SK-N-DZ (cell line): Measurements from ENCODE around the gene RIPOR1.
"Not testable (repeated sequence)": the region's sequence is repeated elsewhere in the genome, so short reads cannot be mapped to it uniquely, and the experiment has no call there.

ENCODE experiments used
- DNase-seq: peaks from one replicate; pipeline ENCODE4 v3.0.0-alpha.2; 2015; ENCODE audit warnings: low spot score

The RIPOR1 gene

GRCh38 chr16:67514382-67514828, 14.2 kb upstream of the RIPOR1 start:
- DNase-seq: peak; percentile 87

GRCh38 chr16:67516296-67517154, 12.1 kb upstream of the RIPOR1 start:
- DNase-seq: no peak

DNA sequence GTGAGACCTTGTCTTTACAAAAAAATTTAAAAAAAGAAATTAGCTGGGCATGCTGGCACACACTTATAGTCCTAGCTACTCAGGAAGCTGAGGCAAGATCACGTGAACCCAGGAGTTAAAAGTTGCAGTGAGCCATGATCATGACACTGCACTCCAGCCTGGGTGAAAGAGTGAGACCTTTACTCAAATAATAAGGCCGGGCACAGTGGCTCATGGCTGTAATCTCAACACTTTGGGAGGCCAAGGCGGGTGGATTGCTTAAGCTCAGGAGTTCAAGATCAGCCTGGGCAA, 11.5 kb upstream of the RIPOR1 start:
- DNase-seq: no peak

- DNase-seq: no peak
Measured at GRCh38 chr16:67517661-67518423, 10.8 kb upstream of the RIPOR1 start.

DNA sequence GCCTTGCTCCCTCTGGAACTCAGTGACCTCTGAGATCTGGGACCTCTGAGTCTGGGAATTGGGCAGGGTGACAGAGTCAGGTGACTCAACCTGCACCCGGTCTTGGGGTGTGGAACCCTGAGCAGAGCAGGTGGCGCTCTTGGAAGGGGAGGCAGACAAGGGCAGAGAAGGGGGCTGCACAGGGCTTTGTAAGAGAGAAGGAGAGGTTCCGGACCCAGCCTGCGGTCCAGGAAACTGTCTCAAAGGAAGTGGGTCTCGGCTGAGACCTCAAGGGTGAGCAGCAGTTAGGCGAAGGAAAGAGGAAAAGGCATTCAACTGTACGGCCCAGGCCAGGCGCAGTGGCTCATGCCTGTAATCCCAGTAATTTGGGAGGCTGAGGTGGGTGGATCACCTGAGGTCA, 10.0 kb upstream of the RIPOR1 start:
- DNase-seq: no peak

- no peak for DNase-seq
Measured at GRCh38 chr16:67519242-67519641, 9.4 kb upstream of the RIPOR1 start.

GRCh38 chr16:67521095-67521804, 7.4 kb upstream of the RIPOR1 start:
- peak; percentile 96 for DNase-seq

DNA sequence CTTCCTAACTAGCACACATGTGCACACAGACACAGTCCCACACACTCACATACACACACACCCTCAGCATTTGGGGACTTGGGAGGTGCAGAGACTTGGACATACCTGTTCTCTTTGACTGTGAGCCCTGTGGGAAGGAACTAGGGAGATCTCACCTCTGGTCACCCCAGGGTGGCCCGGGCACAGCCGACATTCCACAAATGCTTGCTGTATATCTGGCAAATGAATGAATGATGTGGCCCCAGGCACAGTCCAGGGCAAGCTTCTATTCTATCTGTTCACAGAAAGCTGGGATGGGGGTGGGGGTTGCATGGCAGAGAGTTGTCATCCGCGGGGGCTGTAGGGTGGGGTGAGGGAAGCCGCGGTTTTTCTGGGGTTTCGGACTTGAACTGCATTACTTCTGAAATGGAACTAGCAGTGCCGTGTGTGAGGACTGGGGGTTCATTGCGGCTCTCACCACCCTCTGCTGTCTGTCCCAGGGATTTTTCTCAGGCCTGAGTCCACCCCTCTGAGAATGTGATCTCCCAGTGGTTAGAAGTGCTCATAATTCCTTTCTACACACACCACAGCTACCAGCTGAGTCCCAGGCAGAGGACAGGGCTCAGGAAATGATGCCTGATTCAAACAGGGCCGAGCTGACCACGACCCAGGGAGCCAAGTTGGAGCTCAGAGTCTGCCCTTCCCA, 3.3 kb upstream of the RIPOR1 start:
- no peak for DNase-seq

- DNase-seq: no peak
Measured at GRCh38 chr16:67526149-67526791, 2.4 kb upstream of the RIPOR1 start.

GRCh38 chr16:67528870-67529581, 397 bp downstream of the RIPOR1 start:
- DNase-seq: no peak

- DNase-seq: no peak
Measured at GRCh38 chr16:67529582-67530012, 968 bp downstream of the RIPOR1 start.

DNA sequence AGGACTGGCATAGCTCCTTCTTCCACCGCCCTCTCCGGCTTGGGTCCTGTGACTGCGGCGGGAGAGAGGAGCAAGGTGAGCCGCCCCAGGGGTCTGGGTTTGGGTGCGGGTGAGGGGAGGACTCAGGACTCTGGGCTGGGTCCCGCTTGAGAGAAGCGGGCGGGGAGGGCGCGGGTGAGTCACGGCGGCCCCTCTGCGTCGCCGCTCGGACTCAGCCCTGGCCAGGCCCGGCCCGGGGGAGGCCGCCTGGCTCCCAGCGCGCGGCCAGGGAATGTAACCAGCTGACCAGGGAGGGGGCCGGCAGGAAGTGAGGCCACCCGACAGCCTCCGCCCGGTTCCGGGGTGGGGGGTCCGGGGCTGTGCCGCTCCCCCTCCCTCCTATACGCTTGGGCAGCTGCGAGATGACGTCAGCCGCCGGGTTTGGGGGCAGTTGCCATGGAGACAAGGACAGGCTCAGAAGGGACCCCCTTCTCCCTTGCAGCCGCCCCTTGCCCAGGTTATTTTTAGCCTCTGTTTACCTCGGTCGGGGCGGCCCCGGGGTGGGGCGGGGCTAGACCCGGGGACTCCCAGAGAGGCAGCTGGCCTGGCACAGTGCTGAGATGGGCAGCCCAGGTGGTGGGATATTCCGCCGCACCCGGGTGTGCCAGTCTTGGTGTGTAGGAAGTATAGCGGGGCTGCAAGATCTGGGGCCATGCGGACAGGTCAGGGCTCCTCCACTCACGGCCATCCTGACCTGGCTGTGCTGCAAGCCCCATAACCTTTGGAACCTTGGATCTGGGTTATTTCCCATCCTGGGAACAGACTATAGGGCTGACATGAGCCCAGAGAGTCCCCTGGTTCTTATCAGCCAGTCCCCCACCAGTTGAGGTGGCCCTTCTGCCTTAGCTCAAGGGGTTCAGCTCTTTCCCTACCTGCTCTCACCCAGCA, 1.6 kb downstream of the RIPOR1 start:
- DNase-seq: no peak

GRCh38 chr16:67531247-67531646, 2.6 kb downstream of the RIPOR1 start:
- no peak for DNase-seq

GRCh38 chr16:67533024-67533560, 4.5 kb downstream of the RIPOR1 start:
- no peak for DNase-seq

GRCh38 chr16:67533987-67534386, 5.4 kb downstream of the RIPOR1 start:
- not testable (repeated sequence) for DNase-seq

- no peak for DNase-seq
Measured at GRCh38 chr16:67534431-67534830, 5.8 kb downstream of the RIPOR1 start.

- no peak for DNase-seq
Measured at GRCh38 chr16:67535201-67535600, 6.6 kb downstream of the RIPOR1 start.

DNA sequence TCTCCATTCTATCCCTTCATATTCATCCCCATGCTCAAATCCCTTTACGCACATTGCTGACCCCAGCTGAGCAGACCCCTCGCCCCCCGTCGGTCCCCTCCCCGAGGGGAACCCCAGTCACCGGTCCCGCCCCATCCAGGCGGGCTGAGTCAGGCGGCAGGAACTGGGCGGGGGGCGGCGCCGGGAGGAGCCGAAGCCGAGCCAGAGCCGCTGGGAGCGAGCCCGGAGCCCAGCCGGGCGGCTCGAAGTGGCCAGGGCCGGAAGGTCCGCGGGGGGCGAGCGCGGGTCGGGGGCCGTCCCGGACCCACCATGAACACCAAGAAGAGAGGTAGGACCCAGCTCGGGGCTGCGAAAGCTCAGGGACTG, 8.6 kb downstream of the RIPOR1 start:
- DNase-seq: no peak
